NCI-H345 (cell line): ENCODE data around the gene CD40LG.

ENCODE experiments used
- DNase-seq: peaks from one replicate; lab custom pipeline; 2025; lab: John Stamatoyannopoulos, UW

Gene CD40LG

DNA sequence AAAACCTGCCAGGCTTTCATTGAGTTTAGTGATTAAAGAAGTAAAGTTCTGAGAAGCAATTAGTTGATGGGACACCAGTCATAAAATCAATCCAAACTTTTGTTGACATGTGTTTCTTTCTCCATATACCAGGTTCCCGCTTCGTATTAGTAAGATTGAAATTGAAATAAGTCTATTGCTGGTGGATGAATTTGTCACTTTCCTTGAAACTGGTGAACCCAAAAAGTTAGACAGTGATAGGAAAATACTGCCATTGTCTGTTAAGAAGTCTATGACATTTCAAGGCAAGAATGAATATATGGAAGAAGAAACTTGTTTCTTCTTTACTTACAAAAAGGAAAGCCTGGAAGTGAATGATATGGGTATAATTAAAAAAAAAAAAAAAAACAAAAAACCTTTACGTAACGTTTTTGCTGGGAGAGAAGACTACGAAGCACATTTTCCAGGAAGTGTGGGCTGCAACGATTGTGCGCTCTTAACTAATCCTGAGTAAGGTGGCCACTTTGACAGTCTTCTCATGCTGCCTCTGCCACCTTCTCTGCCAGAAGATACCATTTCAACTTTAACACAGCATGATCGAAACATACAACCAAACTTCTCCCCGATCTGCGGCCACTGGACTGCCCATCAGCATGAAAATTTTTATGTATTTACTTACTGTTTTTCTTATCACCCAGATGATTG lies at the start of gene CD40LG:
Gene CD40LG (plus strand): TSS at position 482 of the 684 bp plus-strand sequence. CDS start 91 bp downstream, at position 573.
- DNase-seq, result no peak

DNA sequence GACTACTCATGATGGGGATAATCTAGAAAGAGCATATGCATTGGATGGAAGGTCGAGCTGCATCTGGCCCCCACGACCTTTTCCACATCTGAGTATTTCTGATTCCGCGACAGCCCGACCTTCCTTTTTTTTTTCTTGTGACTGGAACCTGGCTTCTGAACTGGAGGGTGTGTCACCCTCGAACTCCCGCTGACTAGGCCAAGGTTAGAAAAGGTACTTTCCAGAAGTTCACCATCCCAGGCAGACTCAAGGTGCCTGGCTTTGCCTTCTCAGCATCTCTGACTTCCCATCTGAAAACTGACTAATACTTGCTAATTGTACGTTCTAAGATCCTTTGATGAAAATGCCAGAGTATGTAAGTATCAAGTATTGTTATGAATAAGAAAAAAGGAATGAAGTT lies 49.3 kb upstream of the CD40LG start:
- no peak for DNase-seq

DNA sequence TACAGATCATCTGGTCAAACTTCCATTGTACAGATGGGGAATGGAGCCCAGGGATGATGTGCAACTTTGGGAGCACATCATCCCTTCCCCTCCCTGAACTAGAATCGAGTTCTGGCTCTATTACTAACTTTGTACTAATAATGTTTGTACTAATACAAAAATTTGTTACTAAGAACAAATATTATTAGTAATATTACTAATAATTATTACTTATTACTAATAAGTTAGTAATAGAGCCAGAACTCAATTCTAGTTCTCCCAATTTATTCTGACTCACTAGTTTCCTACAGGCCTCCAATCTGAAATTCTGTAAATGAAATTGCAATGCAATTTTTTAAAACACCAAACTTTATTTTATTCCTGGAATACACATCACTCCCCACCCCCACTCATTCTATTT lies 47.9 kb upstream of the CD40LG start:
- no peak for DNase-seq

DNA sequence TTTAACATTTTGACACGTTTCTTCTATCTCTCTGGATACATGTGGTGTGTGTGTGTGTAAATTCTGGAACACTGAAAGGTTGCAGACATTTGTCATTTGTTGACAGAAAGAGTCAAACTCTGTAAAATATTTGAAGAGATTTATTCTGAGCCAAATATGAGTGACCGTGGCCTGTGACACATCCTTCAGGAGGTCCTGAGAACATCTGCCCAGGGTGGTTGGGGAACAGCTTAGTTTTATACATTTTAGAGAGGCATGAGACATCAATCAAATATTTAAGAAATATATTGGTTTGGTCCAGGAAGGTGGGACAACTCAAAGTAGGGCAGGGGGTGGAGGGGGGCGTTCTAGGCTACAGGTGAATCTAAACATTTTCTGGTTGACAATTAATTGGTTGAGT lies 40.7 kb upstream of the CD40LG start:
- DNase-seq, result no peak

DNA sequence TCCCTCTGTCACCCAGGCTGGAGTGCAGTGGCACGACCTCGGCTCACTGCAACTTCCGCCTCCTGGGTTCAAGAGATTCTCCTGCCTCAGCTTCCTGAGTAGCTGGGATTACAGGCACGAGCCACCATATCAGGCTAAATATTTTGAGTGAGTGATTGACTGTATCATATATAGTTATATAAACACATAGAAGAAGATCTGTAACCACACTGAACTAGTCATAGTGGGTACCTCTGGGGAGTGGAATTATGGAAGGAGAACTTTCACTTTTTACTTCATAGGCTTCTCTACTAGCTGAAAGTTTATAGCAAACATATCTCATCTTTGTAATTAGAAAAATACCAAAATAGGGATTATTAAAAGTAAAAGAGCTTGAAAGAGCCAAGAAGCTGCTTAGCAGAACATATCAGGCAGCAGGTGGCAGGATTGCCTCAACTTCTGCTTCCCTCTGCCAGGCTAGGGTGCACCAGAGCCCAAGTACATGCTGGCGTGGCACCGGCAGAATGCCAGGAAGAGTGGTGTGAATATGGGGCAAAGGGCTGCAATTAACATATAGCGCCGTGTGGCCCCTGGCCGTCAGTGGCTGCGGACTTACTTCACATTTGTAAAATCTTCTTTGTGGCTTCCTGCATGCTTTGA lies 39.5 kb upstream of the CD40LG start:
- no peak for DNase-seq

DNA sequence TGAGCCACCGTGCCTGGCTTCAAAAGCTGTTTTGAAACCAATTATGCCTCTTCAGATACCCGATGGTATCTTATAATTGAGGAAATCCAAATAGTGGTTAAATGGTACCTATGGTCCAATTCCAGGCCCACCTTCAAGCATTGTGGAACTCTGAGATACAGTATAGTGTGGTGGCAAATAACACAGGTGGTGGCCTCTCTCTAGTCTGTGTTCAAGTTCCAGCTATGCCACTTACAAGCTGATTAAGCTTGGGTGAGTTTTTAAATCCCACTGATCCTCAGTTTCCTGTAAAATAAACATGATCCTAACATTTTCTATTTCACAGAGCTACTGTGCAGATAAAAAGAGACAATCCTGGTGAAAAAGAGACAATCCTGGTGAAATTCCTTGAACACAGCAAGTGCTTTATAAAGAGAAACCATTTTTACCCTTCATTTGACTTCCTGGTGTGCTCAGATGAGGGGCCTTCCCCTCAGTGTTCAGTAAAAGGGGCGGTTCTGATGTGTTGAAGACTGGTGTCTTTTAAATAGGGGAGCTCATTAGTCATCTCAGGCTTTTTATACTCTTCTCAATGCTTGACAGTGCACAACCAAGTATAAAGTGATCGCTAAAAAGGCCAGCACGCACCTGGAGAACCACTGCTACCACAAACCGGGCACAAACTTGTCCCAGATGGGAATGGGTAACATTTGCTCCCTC lies 30.8 kb upstream of the CD40LG start:
- no peak for DNase-seq

DNA sequence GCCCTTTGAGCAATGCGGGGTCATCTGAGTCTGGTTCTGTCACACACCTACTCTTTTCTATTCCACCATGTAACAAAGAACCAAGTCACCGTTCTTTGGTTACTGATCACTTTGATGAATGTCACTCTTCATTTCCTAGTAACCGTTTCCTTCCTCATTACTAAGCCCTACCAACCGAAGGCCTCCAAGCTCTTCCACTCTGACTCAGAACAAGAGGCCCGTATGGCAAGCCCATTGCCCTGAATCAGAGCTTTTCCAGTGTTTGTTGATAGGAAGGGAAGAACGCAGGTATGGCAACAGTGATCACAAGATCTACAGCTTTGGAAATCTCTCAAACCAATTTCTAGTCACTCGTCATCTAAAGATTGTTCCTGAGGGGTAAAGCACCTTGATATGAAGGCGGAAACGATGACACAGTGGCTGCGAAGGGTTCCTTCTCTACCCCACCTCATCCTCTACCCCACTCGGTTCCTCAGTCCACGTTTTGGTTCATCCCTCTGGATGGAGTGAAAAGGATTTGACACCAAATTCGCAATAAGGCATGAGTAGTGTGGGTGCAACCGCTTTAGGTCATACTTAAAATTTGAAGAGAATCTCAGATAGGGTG lies 28.0 kb upstream of the CD40LG start:
- no peak for DNase-seq

DNA sequence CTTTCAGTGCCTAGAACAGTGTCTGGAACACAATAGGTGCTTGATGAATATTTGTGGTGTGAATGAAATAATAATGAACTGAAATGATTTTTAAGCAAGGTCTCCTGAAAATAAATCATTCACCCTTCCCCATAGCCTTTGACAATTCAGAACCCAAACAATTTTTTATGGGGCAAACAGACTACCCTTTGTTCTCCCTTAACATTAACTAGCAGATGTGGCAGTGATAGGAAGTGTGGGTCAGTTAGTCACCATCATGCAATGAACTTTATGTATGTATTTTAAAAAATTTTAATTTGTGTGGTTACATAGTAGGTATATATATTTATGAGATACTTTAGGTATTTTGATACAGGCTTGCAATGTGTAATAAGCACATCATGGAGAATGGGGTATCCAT lies 27.2 kb upstream of the CD40LG start:
- DNase-seq, result no peak

DNA sequence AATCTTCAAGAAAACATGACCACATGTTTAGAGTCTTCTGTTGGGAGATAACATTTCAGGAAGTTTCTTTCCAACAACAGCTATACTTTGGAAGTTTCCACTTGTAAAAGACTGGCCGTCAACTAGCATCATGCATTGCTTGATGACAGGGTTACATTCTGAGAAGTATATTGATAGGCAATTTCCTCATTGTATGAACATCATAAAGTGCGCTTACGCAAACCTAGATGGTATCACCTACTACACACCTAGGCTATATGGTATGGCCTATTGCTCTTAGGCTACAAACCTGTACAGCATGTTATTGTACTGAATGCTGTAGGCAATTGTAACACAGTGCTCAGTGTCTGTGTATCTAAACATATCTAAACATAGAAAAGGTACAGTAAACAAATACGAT lies 25.4 kb upstream of the CD40LG start:
- DNase-seq, result no peak

DNA sequence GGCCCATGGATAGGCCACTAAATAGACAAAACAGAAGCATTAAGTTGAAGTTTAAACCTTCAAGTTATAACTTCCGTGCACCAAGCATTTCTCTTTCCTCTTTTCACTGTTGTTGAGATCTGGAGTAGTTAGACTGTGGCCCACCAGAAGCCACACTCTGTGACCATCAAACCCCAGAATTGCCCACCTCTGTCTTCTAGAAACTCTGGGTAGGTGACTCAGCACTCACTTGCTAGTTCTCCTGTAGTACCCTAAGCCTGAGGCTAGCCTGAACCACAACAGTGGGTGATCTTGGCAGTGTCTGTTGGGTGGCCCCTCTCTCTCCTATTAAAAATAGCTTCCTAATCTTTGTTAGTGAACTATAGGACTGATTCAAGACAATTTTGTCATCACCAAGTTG lies 24.6 kb upstream of the CD40LG start:
- DNase-seq, result no peak

DNA sequence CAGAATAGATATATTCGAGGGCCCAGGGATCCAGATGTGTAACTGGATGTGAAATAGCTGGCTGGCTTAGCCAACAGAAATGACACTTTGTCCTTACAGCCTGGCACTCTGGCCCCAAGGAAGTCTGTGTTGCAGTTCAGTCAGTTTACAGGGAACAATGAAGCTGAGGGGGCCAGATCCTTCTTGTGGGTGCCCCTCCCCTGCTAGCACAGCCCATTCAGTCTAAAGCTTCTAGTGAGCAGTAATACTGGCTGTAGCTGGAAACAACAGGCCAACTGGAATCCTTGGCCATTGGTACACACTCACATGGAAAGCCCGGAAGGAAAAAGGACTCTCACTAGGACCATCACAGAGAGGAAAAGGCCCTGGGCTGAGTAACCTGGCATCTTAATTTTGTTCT lies 22.7 kb upstream of the CD40LG start:
- no peak for DNase-seq

DNA sequence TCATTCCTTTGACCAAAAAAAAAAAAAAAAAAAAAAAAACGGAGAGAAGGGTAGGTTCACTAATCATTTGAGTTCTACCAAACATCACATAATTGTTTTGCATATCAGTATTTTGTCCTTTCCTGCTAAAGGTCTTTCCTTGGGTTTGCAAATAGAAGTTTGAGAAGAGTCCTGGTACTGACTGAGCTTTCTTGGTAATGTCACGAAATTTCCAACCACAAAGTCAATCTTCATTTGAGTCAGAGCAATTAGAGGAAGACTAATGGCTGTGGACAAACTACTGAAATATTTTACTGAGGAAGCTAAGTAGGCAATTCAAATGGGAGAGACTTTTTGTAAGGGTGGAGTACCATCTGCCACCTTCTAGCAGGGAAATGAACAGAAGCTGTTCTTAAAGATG lies 21.7 kb upstream of the CD40LG start:
- DNase-seq, result no peak

DNA sequence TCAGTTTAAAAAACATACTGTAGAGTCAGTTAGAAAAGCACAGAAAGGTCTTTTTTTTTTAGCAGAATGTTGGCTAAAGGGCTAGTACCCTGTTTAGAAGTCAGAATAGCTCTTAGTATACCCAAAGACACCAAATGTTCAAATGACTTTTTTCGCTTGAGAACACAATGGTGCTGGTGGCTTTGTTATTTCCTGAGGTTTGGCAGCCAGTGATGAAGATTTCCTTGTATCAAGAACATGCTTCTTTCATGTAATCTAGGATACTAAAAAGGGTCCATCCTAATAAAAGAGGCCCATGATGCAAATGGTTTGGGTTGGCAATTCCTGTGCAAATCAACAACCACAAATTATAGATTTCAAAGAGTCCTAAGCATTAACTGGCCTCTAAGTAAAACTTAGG lies 21.1 kb upstream of the CD40LG start:
- no peak for DNase-seq

DNA sequence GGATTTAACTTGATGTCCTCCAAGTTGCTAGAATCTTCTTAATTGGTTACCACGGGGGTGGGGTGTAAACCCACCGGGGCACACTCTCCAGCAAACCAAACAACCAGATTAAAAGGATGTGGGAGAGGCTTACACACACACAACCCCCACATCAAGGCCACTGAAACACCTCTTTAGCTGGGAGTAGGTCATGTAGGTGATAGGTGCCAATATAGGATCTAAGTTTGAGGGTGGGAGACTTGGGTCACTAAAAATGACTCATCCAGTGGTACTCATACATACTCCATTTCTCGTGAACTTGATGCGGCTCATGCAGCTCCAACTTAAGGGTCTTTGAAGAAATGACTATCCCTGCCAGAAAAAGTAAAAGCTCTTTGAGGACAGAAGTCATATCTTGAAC lies 20.5 kb upstream of the CD40LG start:
- DNase-seq, result no peak

DNA sequence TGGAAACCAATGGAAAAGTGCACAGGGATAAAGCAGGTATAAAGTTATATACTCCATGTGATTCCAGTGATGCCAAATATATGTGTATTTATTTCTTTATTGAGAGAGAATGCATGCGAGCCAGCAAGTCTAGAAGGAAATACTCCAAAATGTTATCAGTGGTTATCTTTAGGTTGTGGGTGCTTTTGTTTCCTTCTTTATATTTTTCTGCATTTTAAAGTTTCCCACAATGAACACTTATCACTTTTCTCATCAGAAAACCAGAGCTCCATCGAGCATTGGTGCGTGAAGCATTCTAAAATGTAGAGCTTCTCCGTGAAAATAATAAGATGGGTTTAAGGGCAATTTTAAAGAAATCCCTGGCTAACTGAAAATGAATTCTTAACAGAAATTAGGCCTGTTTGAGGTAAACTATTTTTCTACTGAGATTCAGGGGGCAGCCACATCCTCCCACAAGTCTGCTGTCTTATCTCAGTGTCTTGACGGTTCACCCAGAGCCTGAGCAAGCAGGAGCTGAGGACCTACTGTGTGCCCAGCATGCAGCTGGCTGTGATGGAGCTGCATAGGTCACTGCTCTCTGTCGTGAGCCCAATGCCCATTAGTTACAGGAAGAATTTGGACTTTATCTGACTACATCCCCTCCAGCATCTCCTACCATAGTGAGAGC lies 18.7 kb upstream of the CD40LG start:
- no peak for DNase-seq

DNA sequence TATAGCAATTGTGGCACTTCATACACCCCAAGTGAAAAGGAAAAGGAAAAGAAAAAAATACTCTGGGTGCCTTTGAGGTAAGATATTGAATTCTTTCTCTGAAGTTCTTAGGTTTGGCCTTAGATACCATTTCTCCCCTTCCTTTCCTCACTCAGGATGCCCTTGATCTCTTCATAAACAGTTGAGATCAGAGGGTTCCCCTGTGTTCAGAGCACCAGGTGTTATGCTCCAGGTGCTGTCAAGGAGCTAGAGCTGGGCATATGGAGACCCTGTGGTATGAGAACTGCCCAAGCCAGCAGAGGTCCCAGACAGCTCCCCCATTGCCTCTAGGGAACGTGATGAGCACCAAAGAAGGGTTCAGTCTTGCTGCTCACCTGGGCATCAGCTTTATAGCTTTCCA lies 17.1 kb upstream of the CD40LG start:
- no peak for DNase-seq

DNA sequence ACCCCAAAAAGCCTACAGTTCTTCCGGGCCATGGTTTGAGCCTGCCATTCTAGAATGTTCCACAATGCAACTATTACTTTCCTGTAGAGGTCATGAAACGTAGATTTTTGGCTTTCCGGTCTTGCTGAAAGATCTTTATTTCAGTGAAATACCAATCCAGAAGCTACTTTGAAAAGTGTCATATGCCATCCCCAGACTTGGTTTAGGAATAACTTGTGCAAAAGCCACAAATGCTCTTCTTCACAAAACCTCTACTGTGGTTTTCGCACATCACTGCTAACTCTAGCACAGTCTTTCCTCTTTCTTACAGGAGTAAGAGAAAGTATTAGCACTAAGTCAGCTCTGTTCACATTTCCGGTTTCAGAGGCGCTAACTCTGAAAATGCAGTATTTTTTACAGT lies 12.7 kb upstream of the CD40LG start:
- DNase-seq, result no peak

DNA sequence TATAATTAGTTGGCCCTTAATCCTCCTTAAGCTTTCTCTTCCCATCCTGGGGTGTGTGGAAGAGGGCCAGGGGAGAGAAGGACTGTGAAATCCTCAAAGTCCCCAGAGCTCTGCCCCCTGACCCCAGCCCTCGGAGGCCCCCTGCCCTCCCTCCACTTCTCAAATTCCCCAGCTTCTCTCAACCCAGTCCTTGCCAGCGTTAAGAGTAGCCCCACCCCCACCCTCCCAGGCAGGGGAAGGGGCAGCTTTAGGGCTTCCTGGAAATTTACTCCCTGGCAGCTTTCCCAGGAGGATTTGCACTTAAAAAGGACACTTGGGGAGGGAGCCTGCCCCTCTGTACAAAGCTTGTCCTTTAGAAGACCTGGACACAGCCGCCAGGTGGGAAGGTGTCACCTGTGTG lies 11.8 kb upstream of the CD40LG start:
- no peak for DNase-seq

DNA sequence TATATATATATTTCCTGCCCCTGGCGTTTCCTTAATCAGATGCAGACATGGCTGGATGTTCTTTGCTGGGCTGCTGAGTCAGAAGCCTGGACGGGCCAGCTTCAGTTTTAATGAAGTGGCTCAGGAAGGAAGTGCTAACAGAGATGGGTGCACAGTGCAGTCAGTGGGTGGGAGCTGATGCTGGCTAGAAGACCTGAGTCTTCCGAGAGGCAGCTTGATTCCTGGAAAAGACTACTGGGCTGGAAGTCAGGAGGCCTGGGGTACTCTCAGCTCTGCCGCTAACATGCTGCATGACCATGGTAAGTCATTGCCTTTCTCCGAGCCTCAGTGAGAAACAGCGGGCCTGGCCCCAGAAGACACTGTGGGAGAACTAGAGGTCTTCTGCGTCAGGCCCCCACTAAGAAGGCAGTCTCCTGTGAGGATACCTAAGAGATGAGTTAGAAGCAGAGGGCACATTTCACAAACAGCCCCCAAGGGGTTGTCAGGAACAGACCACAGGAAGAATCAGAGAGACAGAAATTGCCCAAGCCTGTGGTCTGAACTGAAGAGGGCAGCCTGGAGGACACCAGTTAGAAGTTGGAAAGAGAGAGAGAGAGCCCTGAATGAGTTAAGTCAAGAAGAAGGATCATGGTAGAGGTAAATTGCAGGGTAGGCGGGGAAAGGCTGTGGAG lies 8.3 kb upstream of the CD40LG start:
- DNase-seq, result no peak

DNA sequence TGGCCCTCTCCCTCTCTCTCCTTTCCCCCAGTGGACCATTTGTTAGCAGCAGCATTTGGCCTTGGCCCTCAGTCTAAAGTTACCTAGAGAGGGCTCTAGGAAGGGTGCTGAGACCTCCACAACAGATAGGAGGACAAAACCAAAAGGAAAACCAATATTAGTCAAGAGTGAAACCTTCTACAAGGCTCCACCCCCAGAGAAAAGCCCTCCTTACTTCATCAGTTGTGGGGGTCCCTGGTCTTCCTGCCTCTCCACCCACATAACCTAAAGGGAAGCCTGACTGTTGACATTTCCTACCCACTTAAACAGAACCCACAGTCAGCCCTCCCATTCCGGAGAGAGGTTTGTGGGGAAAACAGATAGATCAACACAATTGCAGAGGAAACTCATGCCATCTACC lies 4.7 kb upstream of the CD40LG start:
- DNase-seq, result no peak

DNA sequence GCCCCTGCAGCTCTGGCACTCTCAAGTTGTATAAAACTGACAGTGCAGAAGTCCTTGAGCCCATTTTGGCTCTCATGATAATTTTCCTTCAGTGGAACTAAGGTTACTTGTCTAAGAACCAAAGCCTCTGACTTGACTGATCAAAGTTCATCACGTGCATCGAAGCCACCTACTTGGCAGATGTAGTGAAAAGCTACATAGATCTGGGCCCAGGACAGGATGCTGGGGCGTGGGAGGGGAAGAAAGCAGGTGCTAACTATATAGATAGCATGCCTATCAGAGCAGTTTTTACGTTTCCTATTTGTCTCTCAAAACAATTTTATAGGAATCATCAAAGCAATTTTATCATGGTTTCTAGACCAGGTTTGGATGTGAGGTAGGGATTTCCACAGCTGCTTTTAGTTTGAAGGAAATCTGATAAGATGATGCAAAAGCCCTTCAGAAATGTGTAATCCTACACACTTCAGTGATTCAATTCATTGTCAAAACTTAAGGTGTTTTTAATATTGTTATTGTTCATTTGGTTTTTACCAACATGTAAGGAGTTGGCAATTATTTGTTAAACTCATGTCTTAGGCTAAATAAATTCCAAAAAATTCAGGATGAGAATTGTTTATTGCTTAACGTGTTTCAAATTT lies 1.2 kb upstream of the CD40LG start:
- no peak for DNase-seq

DNA sequence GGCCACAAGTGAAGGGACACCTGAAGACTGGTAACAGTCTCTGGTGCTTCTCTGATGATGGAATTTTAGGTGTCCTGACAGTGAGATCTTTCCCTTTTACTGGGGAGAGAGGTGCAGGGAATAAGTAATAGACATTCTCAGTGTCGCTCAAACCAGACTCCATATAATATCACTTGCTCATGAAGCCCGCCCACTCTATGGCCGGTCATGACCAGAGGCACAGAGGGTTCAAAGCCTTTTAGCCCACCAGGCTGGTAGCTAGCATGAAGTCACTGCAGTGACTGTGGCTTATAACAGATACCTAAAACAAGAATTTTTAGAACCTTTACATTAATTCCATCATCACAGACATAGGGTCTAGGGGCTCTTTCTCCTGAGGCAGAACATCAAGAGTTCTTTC lies 2.9 kb downstream of the CD40LG start:
- no peak for DNase-seq
